GM12878 (cell line): ENCODE results near the gene TXNDC12. TPM values are rescaled to one million over a fixed set of nuclear protein-coding genes. Genes with fewer than 3 reads are reported as not detected.
A peak's percentile ranks its signal among the peaks of the same experiment; 100 is the strongest.

Experiments used
- ATAC-seq: fragments of 200-7000 bp; cut with Tn5 transposase; 3 replicates; pipeline ENCODE4 v1.9.1; 2020; ENCODE audit warnings: mild to moderate bottlenecking, moderate library complexity
- BruUV-seq: library from RNA; stranded (reverse); fragments of 400-500 nt; replicated peaks from 2 replicates; lab custom pipeline; 2021; lab: Mats Ljungman, UMichigan
- CTCF ChIA-PET: fragments of 300-600 bp; sonication (Branson Sonifier 250); formaldehyde crosslinking; extraction: SDS; loops from one replicate; lab custom pipeline; 2021; ENCODE audit warnings: inconsistent platforms; lab: Yijun Ruan, JAX
- POLR2A ChIA-PET: fragments of 350-600 bp; formaldehyde crosslinking; extraction: SDS; loops from one replicate; lab custom pipeline; 2021; ENCODE audit warnings: inconsistent platforms; lab: Charles Lee
- RAD21 ChIA-PET: fragments of 300-600 bp; sonication (Branson Sonifier 250); formaldehyde crosslinking; loops from one replicate; lab custom pipeline; 2023; ENCODE audit warnings: antibody characterized with exemption; ENCODE audit not compliant: unreplicated experiment; lab: Charles Lee
- SMC1A ChIA-PET: fragments of 300-600 bp; sonication (Branson Sonifier 250); formaldehyde crosslinking; loops from one replicate; lab custom pipeline; 2023; ENCODE audit not compliant: unreplicated experiment, uncharacterized antibody; lab: Charles Lee
- DNase-seq: peaks from one replicate; pipeline ENCODE4 v3.0.0-alpha.2; 2011; ENCODE audit warnings: low read depth, low spot score
- FAIRE-seq: peaks from 3 replicates; lab custom pipeline; 2011; peaks lifted over from hg19 to GRCh38; lab: Jason Lieb, UNC
- H2AFZ ChIP-seq: 2 replicates; pipeline ENCODE4 v1.6.0; 2011; ENCODE audit warnings: low read depth, low read length, control low read depth; ENCODE audit not compliant: control insufficient read depth
- H3K27ac ChIP-seq: 2 replicates; pipeline ENCODE4 v1.5.1; 2011; ENCODE audit warnings: control low read depth; ENCODE audit not compliant: control insufficient read depth, insufficient read depth
- H3K27me3 ChIP-seq, 2 experiments: replicated peaks in 1 of 2; 2 replicates each; pipeline versions ENCODE4 v1.6.0 to v1.6.1; 2011; ENCODE audit warnings: low read length in 1 of 2; ENCODE audit not compliant: control insufficient read depth in 2 of 2, insufficient read depth in 2 of 2
- H3K36me3 ChIP-seq, 2 experiments: 2 replicates each; pipeline ENCODE4 v1.5.1; 2011; ENCODE audit warnings: low read length in 1 of 2; ENCODE audit not compliant: control insufficient read depth in 2 of 2, insufficient read depth in 2 of 2
- H3K4me1 ChIP-seq: 2 replicates; pipeline ENCODE4 v1.6.1; 2011; ENCODE audit warnings: mild to moderate bottlenecking, low read length, moderate library complexity, mixed read lengths; ENCODE audit not compliant: control insufficient read depth, insufficient read depth
- H3K4me2 ChIP-seq: 2 replicates; pipeline ENCODE4 v1.6.0; 2011; ENCODE audit warnings: control low read depth; ENCODE audit not compliant: control insufficient read depth, insufficient read depth
- H3K4me3 ChIP-seq: fragments of 200-600 bp; sonication (generic); 2 replicates; pipeline ENCODE4 v1.5.1; 2016
- H3K79me2 ChIP-seq: 2 replicates; pipeline ENCODE4 v1.6.0; 2011; ENCODE audit warnings: low read length; ENCODE audit not compliant: control insufficient read depth, insufficient read depth
- H3K9ac ChIP-seq: 2 replicates; pipeline ENCODE4 v1.8.0; 2011; ENCODE audit warnings: low read length, control low read depth, mixed read lengths; ENCODE audit not compliant: control insufficient read depth, insufficient read depth
- H3K9me3 ChIP-seq: replicated peaks from 3 replicates; pipeline ENCODE4 v1.5.1; 2011; ENCODE audit warnings: mild to moderate bottlenecking, low read length; ENCODE audit not compliant: control insufficient read depth, insufficient read depth
- H4K20me1 ChIP-seq: 2 replicates; pipeline ENCODE4 v1.6.0; 2011; ENCODE audit not compliant: control insufficient read depth, insufficient read depth
- CREB1 ChIP-seq: IDR thresholded peaks from 2 replicates; pipeline ENCODE4 v1.6.1; 2012; ENCODE audit warnings: low read depth, mild to moderate bottlenecking, inconsistent platforms
- EED ChIP-seq: sonication (generic); IDR thresholded peaks from 2 replicates; pipeline ENCODE4 v1.6.1; 2016; ENCODE audit warnings: antibody characterized with exemption, low read depth
- EP300 ChIP-seq, 2 experiments: fragments of 150-350 bp in 1 of 2; IDR thresholded peaks; 2 replicates each; pipeline ENCODE4 v1.6.1; 2011 to 2012; ENCODE audit warnings: low read depth in 2 of 2, low read length in 2 of 2, borderline replicate concordance in 1 of 2, improper control_type of control experiment in 1 of 2, inconsistent platforms in 1 of 2; ENCODE audit not compliant: control insufficient read depth in 1 of 2
- FOXM1 ChIP-seq: IDR thresholded peaks from 2 replicates; pipeline ENCODE4 v1.6.1; 2012; ENCODE audit warnings: low read depth, mild to moderate bottlenecking, inconsistent platforms, low read length, moderate library complexity
- IKZF1 ChIP-seq: fragments of 450-650 bp; conservative IDR thresholded peaks from 2 replicates; pipeline ENCODE4 v1.6.1; 2017; ENCODE audit warnings: antibody characterized with exemption, mild to moderate bottlenecking
- STAT1 ChIP-seq: fragments of 450-650 bp; conservative IDR thresholded peaks from 2 replicates; pipeline ENCODE4 v1.6.1; 2014; ENCODE audit warnings: antibody characterized with exemption, mild to moderate bottlenecking
- ZSCAN29 ChIP-seq: fragments of 450-650 bp; IDR thresholded peaks from 2 replicates; pipeline ENCODE4 v1.6.1; 2017; ENCODE audit warnings: mild to moderate bottlenecking, moderate library complexity
- WGBS: methylation state at CpG from one replicate; pipeline ENCODE4 v1.1.6; 2016; ENCODE audit warnings: low lambda C conversion rate; ENCODE audit not compliant: insufficient replicate concordance, insufficient coverage; ENCODE audit errors: missing lambda C conversion rate; 5-methylcytosine and 5-hydroxymethylcytosine counted together
- in situ Hi-C: fragments of 300-500 bp; cut with MboI; formaldehyde crosslinking; loops from 9 replicates; pipeline ENCODE4 v1.14.3; 2018; ENCODE audit warnings: mixed read lengths
- intact Hi-C: fragments of 100-400 bp; cut with micrococcal nuclease; formaldehyde crosslinking; loops from one replicate; pipeline ENCODE4 v1.14.2; 2022; ENCODE audit not compliant: unreplicated experiment
- polyA plus RNA-seq, 11 experiments: library from polyadenylated mRNA; depleted of rRNA in 4 of 11; unstranded in 6 of 11; stranded (reverse) in 5 of 11; fragments of >200 nt; fragmentation: Nextera tagmentation in 4 of 11; fragmentation: Illumina TruSeq in 1 of 11; extraction: Ambion mirVana in 4 of 11; extraction: Trizol in 1 of 11; gene quantifications; 1 replicate in 1 of 11; 2 replicates in 10 of 11; pipeline versions ENCODE4 v1.2.1 to v1.2.3, GENCODE V29; 2011 to 2016; ENCODE audit warnings: inconsistent platforms in 2 of 11, missing spikeins in 2 of 11, low read depth in 1 of 11
- total RNA-seq, 4 experiments: library from RNA; depleted of rRNA in 3 of 4; stranded (reverse); fragments of >200 nt in 3 of 4; fragmentation: Illumina TruSeq in 1 of 4; extraction: Trizol in 1 of 4; gene quantifications; 2 replicates each; pipeline versions ENCODE4 v1.2.1 to v1.2.3, GENCODE V29; 2013 to 2021

TXNDC12 gene
- total and polyA plus RNA-seq, 10 of the 15 experiments (the other 5 are each of a cell fraction or from before 2014, with no cell fraction given), result 6.7 to 41.7 (median 17.7) TPM

DNA sequence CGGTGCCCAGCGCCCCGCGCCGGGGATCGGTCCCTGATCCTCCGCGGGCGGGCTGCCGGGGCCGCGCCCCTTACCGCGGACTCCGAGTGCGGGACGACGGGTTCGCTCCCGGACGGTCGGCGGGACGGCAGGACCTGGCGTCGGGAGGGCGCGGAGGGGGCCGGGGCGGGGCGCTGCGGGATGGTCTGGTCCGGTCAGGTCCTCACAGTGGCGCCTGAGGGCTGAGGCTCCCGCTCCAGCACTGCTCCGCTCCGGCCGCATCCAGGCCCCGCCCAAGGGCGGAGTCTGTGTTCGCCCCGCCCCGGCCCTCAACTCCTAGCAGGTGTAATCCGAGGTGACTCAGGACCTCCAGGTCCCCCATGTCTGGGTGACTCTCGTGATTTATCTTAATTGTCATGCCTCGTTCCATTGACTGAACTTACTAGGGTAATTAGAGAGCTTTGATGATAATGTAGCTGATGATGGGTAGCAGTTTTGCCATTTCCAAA lies 64.5 kb downstream of the TXNDC12 start, which contains the start of gene RAB3B:
RAB3B (minus strand) TSS at position 223 of the 488 bp plus-strand sequence. CDS start 13,583 bp downstream, outside the sequence.
- BruUV-seq, result no TSS peak
- in situ Hi-C loops, result no loop called here
- CTCF ChIA-PET, result interaction anchor here (0.6 to 3.2 kb wide), 2 partner anchors 94 to 225 kb away, joined by 3 to 12 read pairs; no protein-coding TSS in a partner anchor
- ATAC-seq (peak; percentile 98), DNase-seq (no peak), FAIRE-seq (no peak)
- Histone ChIP-seq H3K36me3 (no peaks in the 10 kb centered on the region), H4K20me1 (no peaks in the 10 kb centered on the region), H3K9me3 (no peaks in the 10 kb centered on the region), H3K79me2 (no peaks in the 10 kb centered on the region), H3K27ac (no peak within 1 kb of the TSS), H3K4me1 (no peaks in the 10 kb centered on the region), H3K27me3 (peaks cover 0 to 2% of the 10 kb centered on the region in 2 experiments; a peak in 2 of 4 replicates), H3K4me2 (peak within 1 kb of the TSS; percentile 71), H2AFZ (no peak within 1 kb of the TSS; the same call in 1 of the 2 replicates), H3K9ac (no peak within 1 kb of the TSS), H3K4me3 (peak within 1 kb of the TSS; percentile 41; the same call in 1 of the 2 replicates)
- POLR2A ChIA-PET, result interaction anchor here (0.7 kb wide), 1 partner anchor 33 kb away, joined by 5 read pairs; no protein-coding TSS in a partner anchor
- SMC1A ChIA-PET, result interaction anchor here (0.7 kb wide), 1 partner anchor 16 kb away, joined by 3 read pairs; no protein-coding TSS in a partner anchor
- TF ChIP-seq IKZF1, result peak; percentile 29; the same call in 1 of the 2 replicates
- TF ChIP-seq ZSCAN29, result no peak
- WGBS, result 6% methylated on average over 29 of the region's 46 CpGs
- intact Hi-C loops, result no loop called here
- RAD21 ChIA-PET, result interaction anchor here (1.2 kb wide), 1 partner anchor 65 kb away, joined by 3 read pairs; no protein-coding TSS in a partner anchor

DNA sequence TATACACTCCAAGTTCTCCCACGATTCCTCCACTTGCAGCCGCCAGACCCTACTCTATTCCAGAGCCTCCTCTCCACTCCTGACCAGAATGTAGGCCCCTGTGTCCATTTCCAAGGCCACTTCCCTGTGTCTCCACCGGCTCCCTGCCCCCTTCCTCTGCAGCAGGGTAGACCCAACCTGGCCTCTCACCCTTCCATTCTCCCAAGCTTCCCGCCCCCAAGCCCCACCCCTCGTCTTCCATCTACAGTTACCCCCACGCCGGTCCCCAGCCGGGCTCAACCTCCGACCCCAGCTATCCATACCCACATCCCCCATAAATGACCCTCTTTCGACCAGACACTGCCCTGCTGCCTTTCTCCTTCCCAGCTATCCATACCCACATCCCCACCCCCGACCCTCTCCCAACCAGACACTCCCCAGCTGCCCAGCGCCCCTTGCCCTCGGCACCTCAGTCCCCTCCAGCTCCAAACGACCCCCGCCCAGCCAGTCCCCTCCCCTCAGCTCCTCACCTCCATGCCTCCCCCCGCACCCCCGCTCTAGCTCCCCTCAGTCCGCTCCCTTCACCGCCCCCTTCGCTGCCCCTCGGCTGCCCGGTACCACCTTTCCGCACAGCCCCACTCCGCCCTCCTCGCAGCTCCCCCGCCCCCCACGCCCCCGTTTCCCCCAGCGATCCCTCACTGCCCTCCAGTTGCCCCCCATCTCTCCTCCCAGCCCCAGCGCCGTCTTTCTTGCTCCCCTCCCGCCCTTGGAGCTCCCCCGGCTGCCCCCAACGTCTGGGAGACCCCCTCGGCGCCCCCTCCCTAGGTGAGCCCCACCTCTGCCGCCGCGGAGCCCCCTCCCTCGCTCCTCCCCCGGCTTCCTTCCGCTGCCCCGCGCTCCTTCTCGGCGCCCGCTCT lies 65.2 kb downstream of the TXNDC12 start:
- ChIA-PET RAD21 (interaction anchor here (1.2 kb wide), 1 partner anchor 64 kb away, joined by 3 read pairs; no protein-coding TSS in a partner anchor), CTCF (interaction anchor here (0.6 to 3.6 kb wide), 3 partner anchors 92 to 225 kb away, joined by 3 to 15 read pairs (median 12); no protein-coding TSS in a partner anchor), SMC1A (no interaction called here), POLR2A (interaction anchor here (0.6 to 0.7 kb wide), 2 partner anchors 9 to 32 kb away, joined by 3 to 5 read pairs; no protein-coding TSS in a partner anchor)
- intact Hi-C loops, result no loop called here
- in situ Hi-C loops, result no loop called here
- 85% methylated on average over 8 of the region's 47 CpGs for WGBS
- Histone ChIP-seq H2AFZ (no peak overlapping the region), H3K27me3 (peaks cover 0 to 2% of the 10 kb centered on the region in 2 experiments; a peak in 2 of 4 replicates), H4K20me1 (no peaks in the 10 kb centered on the region), H3K9me3 (no peaks in the 10 kb centered on the region), H3K9ac (no peak overlapping the region), H3K4me2 (peak overlapping the region; percentile 71), H3K36me3 (no peaks in the 10 kb centered on the region), H3K4me1 (no peaks in the 10 kb centered on the region), H3K4me3 (peak overlapping the region; percentile 41; the same call in 1 of the 2 replicates), H3K79me2 (no peaks in the 10 kb centered on the region), H3K27ac (no peak overlapping the region)
- TF ChIP-seq CREB1 (no peak), EP300 (IDR thresholded peaks at IDR 0.05; ENCODE audit: borderline replicate concordance in 1 of 2, control insufficient read depth in 1 of 2, low read depth in 2 of 2, low read length in 2 of 2) (no peak), FOXM1 (no peak), STAT1 (no peak), EED (no peak)
- DNase-seq, result no peak
- FAIRE-seq, result no peak
- ATAC-seq, result no peak
- no TSS peak for BruUV-seq
